Measurements from ENCODE around the gene MGAM2. TPM values are rescaled to one million over a fixed set of nuclear protein-coding genes. Genes with fewer than 3 reads are reported as not detected.

Gene MGAM2
- polyA plus RNA-seq, 2 of the 4 experiments (the other 2 are of a cell fraction), result 0.01 to 0.25 TPM

GRCh38 chr7:142066536-142066935 lies 45.0 kb upstream of the MGAM2 start:
- 79% methylated on average over 8 of the region's 8 CpGs for WGBS (ENCODE audit: missing lambda C conversion rate)
- Histone ChIP-seq H3K4me1 (no peaks in the 10 kb centered on the region), H3K4me3 (no peak overlapping the region), H3K9me3 (no peaks in the 10 kb centered on the region), H3K4me2 (no peak overlapping the region), H3K27ac (no peak overlapping the region)
- ChIA-PET CTCF (no interaction called here), POLR2A (no interaction called here)
- TF ChIP-seq ZNF302 (CRISPR knock-in tag; IDR thresholded peaks at IDR 0.05), result no peak
- no peak for TF ChIP-seq PBX3 (IDR thresholded peaks at IDR 0.05)
- TF ChIP-seq HEYL (CRISPR knock-in tag; IDR thresholded peaks at IDR 0.05), result no peak
- TF ChIP-seq HOXA7 (CRISPR knock-in tag; IDR thresholded peaks at IDR 0.05), result no peak
- DNase-seq (ENCODE audit: low read depth in 1 of 2, low spot score in 1 of 2) (no peak), ATAC-seq (no peak), FAIRE-seq (no peak)

GRCh38 chr7:142077762-142078161 lies 33.8 kb upstream of the MGAM2 start:
- 93% methylated on average over 4 of the region's 4 CpGs for WGBS (ENCODE audit: missing lambda C conversion rate)
- H3K4me1 ChIP-seq, result no peaks in the 10 kb centered on the region
- CTCF ChIA-PET, result no interaction called here

GRCh38 chr7:142083605-142084004 lies 27.9 kb upstream of the MGAM2 start:
- Histone ChIP-seq H3K9me3 (no peaks in the 10 kb centered on the region), H3K4me3 (no peak overlapping the region), H3K4me1 (no peaks in the 10 kb centered on the region), H3K4me2 (no peak overlapping the region), H3K27ac (no peak overlapping the region)
- POLR2A ChIA-PET, result no interaction called here
- FAIRE-seq, result no peak
- TF ChIP-seq JUN (IDR thresholded peaks at IDR 0.05) (no peak), HMGXB4 (CRISPR knock-in tag; IDR thresholded peaks at IDR 0.05; ENCODE audit: borderline replicate concordance) (no peak), RCOR1 (IDR thresholded peaks at IDR 0.05; ENCODE audit: low read depth, low read length) (no peak), HDAC2 (IDR thresholded peaks at IDR 0.05) (no peak), ZFP36 (IDR thresholded peaks at IDR 0.05; ENCODE audit: borderline replicate concordance, partially characterized antibody) (no peak), RAD21 (conservative IDR thresholded peaks at IDR 0.05 in 1 of 2, IDR thresholded peaks at IDR 0.05 in 1 of 2) (no peak), MAZ (IDR thresholded peaks at IDR 0.05; ENCODE audit: borderline replicate concordance, low read depth, low read length) (no peak), PHF8 (IDR thresholded peaks at IDR 0.05; ENCODE audit: borderline replicate concordance, low read depth) (no peak), EHMT2 (IDR thresholded peaks at IDR 0.05; ENCODE audit: low read depth) (no peak), MAFK (IDR thresholded peaks at IDR 0.05; ENCODE audit: partially characterized antibody) (no peak), CHD4 (IDR thresholded peaks at IDR 0.05; ENCODE audit: borderline replicate concordance) (no peak), E2F6 (IDR thresholded peaks at IDR 0.05; ENCODE audit: borderline replicate concordance, low read depth) (no peak), MAX (IDR thresholded peaks at IDR 0.05) (no peak), HOXB13 (CRISPR knock-in tag; IDR thresholded peaks at IDR 0.05; ENCODE audit: low read depth) (no peak), NPAS2 (CRISPR knock-in tag; IDR thresholded peaks at IDR 0.05; ENCODE audit: borderline replicate concordance) (no peak), KDM5A (IDR thresholded peaks at IDR 0.05) (no peak)
- DNase-seq (ENCODE audit: low read depth in 1 of 2, low spot score in 1 of 2), result no peak
- CTCF ChIA-PET, result no interaction called here
- WGBS (ENCODE audit: missing lambda C conversion rate), result 91% methylated on average over 1 of the region's 1 CpG
- no peak for ATAC-seq

More at GRCh38 chr7:142077762-142078161, 33.8 kb upstream of the MGAM2 start:
- FAIRE-seq (no peak), DNase-seq (ENCODE audit: low read depth in 1 of 2, low spot score in 1 of 2) (no peak), ATAC-seq (no peak)
- Histone ChIP-seq H3K4me2 (no peak overlapping the region), H3K9me3 (no peaks in the 10 kb centered on the region), H3K4me3 (no peak overlapping the region), H3K27ac (no peak overlapping the region)
- TF ChIP-seq TFCP2L1 (CRISPR knock-in tag; IDR thresholded peaks at IDR 0.05) (no peak), GATA3 (IDR thresholded peaks at IDR 0.05; ENCODE audit: borderline replicate concordance) (no peak), ZFP36 (IDR thresholded peaks at IDR 0.05; ENCODE audit: borderline replicate concordance, partially characterized antibody) (no peak), EP300 (IDR thresholded peaks at IDR 0.05) (no peak), RFX5 (IDR thresholded peaks at IDR 0.05) (no peak), CTCF (IDR thresholded peaks at IDR 0.05) (no peak)
- POLR2A ChIA-PET, result no interaction called here

Measured in A549 (cell line).